ENCODE measurements around the gene ZNF417. TPM values are rescaled to one million over a fixed set of nuclear protein-coding genes. Genes with fewer than 3 reads are reported as not detected.

Gene ZNF417
- total RNA-seq, 2 donors from 2014 or later, result 9.6 to 17.5 TPM

- DNase-seq, result peak; percentile 95
- peak within 1 kb of the TSS; percentile 79 to 87 for H3K9ac ChIP-seq (ENCODE audit: low read depth in 2 of 2, low read length in 2 of 2)
- peak within 1 kb of the TSS; percentile 89 for H3K4me3 ChIP-seq
- H3K27me3 ChIP-seq, result no peaks in the 10 kb centered on the region
- TF ChIP-seq CTCF (IDR thresholded peaks at IDR 0.05), result peak; percentile 44
- H3K9me3 ChIP-seq, result no peaks in the 10 kb centered on the region
- no peaks in the 10 kb centered on the region for H3K4me1 ChIP-seq
- H3K36me3 ChIP-seq, result no peaks in the 10 kb centered on the region
- peak within 1 kb of the TSS; percentile 15 for H3K27ac ChIP-seq
- intact Hi-C loops (cut with DNase I), result no loop called here
These were observed 31.2 kb upstream of the ZNF417 start, which contains the start of gene ZNF256 for GRCh38 chr19:57947419-57948134. Gene ZNF256, minus strand, starts transcription at chr19:57947706. Its CDS starts 232 bp downstream, at chr19:57947474.

GRCh38 chr19:57947088-57947418, 30.7 kb upstream of the ZNF417 start:
- intact Hi-C loops (cut with DNase I), result no loop called here
- Histone ChIP-seq H3K9me3 (no peaks in the 10 kb centered on the region), H3K27me3 (no peaks in the 10 kb centered on the region), H3K36me3 (peaks cover 2% of the 10 kb centered on the region), H3K4me1 (no peaks in the 10 kb centered on the region), H3K4me3 (peak overlapping the region; percentile 89), H3K9ac (ENCODE audit: low read depth in 2 of 2, low read length in 2 of 2) (peak overlapping the region; percentile 79 to 87), H3K27ac (peak overlapping the region; percentile 15)
- TF ChIP-seq CTCF (IDR thresholded peaks at IDR 0.05), result no peak
- DNase-seq, result no peak

- Histone ChIP-seq H3K27me3 (no peaks in the 10 kb centered on the region), H3K36me3 (peaks cover 9% of the 10 kb centered on the region), H3K4me3 (peak overlapping the region; percentile 89), H3K27ac (no peak overlapping the region), H3K4me1 (no peaks in the 10 kb centered on the region), H3K9me3 (no peaks in the 10 kb centered on the region), H3K9ac (ENCODE audit: low read depth in 2 of 2, low read length in 2 of 2) (no peak overlapping the region)
- TF ChIP-seq CTCF (IDR thresholded peaks at IDR 0.05), result no peak
- intact Hi-C loops (cut with DNase I), result no loop called here
- no peak for DNase-seq
These were observed 29.9 kb upstream of the ZNF417 start for GRCh38 chr19:57946316-57946715.

GRCh38 chr19:57941593-57941992, 25.2 kb upstream of the ZNF417 start:
- Histone ChIP-seq H3K9me3 (no peaks in the 10 kb centered on the region), H3K4me1 (no peaks in the 10 kb centered on the region), H3K36me3 (peaks cover 9% of the 10 kb centered on the region), H3K27ac (no peak overlapping the region), H3K4me3 (no peak overlapping the region), H3K9ac (ENCODE audit: low read depth in 2 of 2, low read length in 2 of 2) (no peak overlapping the region), H3K27me3 (no peaks in the 10 kb centered on the region)
- no peak for TF ChIP-seq CTCF (IDR thresholded peaks at IDR 0.05)
- intact Hi-C loops (cut with DNase I), result no loop called here
- no peak for DNase-seq

GRCh38 chr19:57935731-57936130, 19.3 kb upstream of the ZNF417 start:
- Histone ChIP-seq H3K27ac (no peak overlapping the region), H3K4me1 (no peaks in the 10 kb centered on the region), H3K4me3 (no peak overlapping the region), H3K36me3 (no peaks in the 10 kb centered on the region), H3K9me3 (no peaks in the 10 kb centered on the region), H3K27me3 (no peaks in the 10 kb centered on the region), H3K9ac (ENCODE audit: low read depth in 2 of 2, low read length in 2 of 2) (no peak overlapping the region)
- no peak for TF ChIP-seq CTCF (IDR thresholded peaks at IDR 0.05)
- DNase-seq, result no peak
- intact Hi-C loops (cut with DNase I), result no loop called here

Measured in colonic mucosa (tissue), 4 donors.